Large intestine (tissue), 3 donors: ENCODE measurements around the gene TGFBR2. TPM values are rescaled to one million over a fixed set of nuclear protein-coding genes. Genes with fewer than 3 reads are reported as not detected.

Source experiments
- DNase-seq, 2 donors: peaks; one replicate each; pipeline versions ENCODE4 v3.0.0 to v3.0.0-alpha.2; 2013
- H3K27ac ChIP-seq: one replicate; pipeline ENCODE4 v1.5.1; 2013; ENCODE audit warnings: low read length
- H3K27me3 ChIP-seq: 2 replicates; pipeline ENCODE4 v1.6.1; 2013; ENCODE audit warnings: low read length; ENCODE audit not compliant: control insufficient read depth, insufficient read depth
- H3K36me3 ChIP-seq: 2 replicates; pipeline ENCODE4 v1.6.1; 2013; ENCODE audit warnings: low read length; ENCODE audit not compliant: control insufficient read depth, insufficient read depth
- H3K4me1 ChIP-seq: one replicate; pipeline ENCODE4 v1.6.1; 2013; ENCODE audit warnings: low read length; ENCODE audit not compliant: control insufficient read depth, insufficient read depth
- H3K4me3 ChIP-seq: one replicate; pipeline ENCODE4 v1.5.1; 2013; ENCODE audit warnings: low read length
- H3K9me3 ChIP-seq: one replicate; pipeline ENCODE4 v1.6.1; 2013; ENCODE audit warnings: mild to moderate bottlenecking, low read depth, low read length, moderate library complexity; ENCODE audit not compliant: control insufficient read depth
- WGBS: methylation state at CpG from one replicate; pipeline ENCODE4 v1.1.5; 2013; ENCODE audit warnings: low lambda C conversion rate; ENCODE audit not compliant: insufficient coverage; 5-methylcytosine and 5-hydroxymethylcytosine counted together
- polyA plus RNA-seq: library from polyadenylated mRNA; unstranded; fragments of 120-200 nt; gene quantifications from one replicate; pipeline ENCODE4 v1.2.1, GENCODE V29; 2013

The TGFBR2 gene
- polyA plus RNA-seq, 1 donor, result 62.9 TPM

DNA sequence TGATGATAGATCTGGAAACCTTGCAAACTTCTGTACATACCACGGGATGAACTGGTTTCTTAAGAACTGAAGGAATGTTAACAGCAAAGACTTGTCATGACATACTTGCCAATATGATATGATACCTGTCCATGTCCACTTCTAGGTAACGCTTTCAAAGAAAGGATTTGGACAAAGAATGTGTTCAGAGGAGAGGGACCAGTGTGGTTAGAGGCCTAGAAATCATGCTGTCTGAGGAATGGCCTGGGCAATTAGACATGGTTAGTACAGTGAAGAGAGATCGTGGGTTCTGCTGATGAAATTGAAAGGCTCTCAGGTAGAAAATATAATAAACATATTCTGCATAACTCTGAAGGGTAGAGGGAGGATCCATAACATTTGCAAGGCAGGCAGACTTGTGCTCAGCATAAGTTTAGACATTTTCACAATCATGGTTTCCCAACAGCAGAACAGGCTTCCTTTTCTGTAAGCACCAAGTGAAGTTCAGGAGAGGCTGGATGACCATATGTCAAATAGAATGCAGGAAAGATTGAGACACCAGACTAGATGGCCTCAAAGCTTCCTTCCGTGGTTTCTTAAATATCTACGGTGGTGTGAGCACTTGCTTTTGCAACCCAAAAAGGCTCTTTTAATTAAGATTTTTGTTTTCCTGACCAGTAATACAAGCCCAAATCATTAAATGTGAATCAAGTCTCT lies 39.9 kb downstream of the TGFBR2 start:
- Histone ChIP-seq H3K4me1 (peaks cover 6% of the 10 kb centered on the region), H3K4me3 (no peak overlapping the region), H3K36me3 (peaks cover 63% of the 10 kb centered on the region), H3K27ac (no peak overlapping the region), H3K9me3 (no peaks in the 10 kb centered on the region), H3K27me3 (no peaks in the 10 kb centered on the region)
- WGBS, result 100% methylated on average over 1 of the region's 5 CpGs
- no peak for DNase-seq

- no peak for DNase-seq
- H3K4me1 ChIP-seq, result peaks cover 6% of the 10 kb centered on the region
These were observed 40.8 kb downstream of the TGFBR2 start for GRCh38 chr3:30646961-30647752.

GRCh38 chr3:30648670-30649357 lies 42.4 kb downstream of the TGFBR2 start:
- no peaks in the 10 kb centered on the region for H3K9me3 ChIP-seq
- H3K36me3 ChIP-seq, result peaks cover 82% of the 10 kb centered on the region
- no peak for DNase-seq
- H3K27me3 ChIP-seq, result no peaks in the 10 kb centered on the region
- WGBS, result no CpG with 5 or more reads among the region's 5 CpGs
- no peak overlapping the region for H3K4me3 ChIP-seq
- H3K4me1 ChIP-seq, result peaks cover 4% of the 10 kb centered on the region
- H3K27ac ChIP-seq, result no peak overlapping the region

More at GRCh38 chr3:30646961-30647752, 40.8 kb downstream of the TGFBR2 start:
- no CpG with 5 or more reads among the region's 5 CpGs for WGBS
- Histone ChIP-seq H3K27me3 (no peaks in the 10 kb centered on the region), H3K9me3 (no peaks in the 10 kb centered on the region), H3K36me3 (peaks cover 70% of the 10 kb centered on the region), H3K4me3 (no peak overlapping the region), H3K27ac (no peak overlapping the region)

DNA sequence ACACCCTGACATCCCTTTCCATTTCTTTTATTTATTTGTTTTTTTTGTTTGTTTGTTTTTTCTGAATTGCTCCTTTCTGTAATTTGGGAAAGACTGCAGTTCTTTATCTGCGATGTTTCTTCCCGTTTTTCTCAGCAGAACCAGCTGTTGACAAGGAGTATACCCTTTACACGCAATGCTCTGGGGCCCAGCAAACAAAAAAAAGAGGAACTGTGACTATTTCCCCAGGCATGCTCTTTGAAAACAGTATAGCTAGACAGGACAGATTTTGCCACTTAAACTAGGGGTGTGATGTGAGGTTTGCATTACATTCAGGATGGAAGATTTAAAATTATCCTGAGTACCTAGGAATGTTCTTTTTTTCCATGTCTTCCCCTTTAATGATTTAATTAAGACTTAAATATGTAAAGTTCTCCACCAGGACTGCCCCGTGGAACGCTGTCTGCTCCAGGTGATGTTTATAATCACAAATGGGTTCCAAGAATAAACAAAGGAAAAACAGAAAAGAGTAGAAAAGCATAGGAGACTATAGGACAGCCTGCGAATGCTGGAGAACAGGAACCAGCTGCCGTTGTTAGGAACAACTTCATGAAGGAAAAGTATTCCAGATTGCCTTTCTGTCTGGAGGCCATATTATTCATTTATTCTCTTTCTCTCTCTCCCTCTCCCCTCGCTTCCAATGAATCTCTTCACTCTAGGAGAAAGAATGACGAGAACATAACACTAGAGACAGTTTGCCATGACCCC lies 43.3 kb downstream of the TGFBR2 start:
- Histone ChIP-seq H3K4me1 (no peaks in the 10 kb centered on the region), H3K27ac (peak overlapping the region; percentile 3), H3K4me3 (no peak overlapping the region), H3K9me3 (no peaks in the 10 kb centered on the region), H3K36me3 (peaks cover 80% of the 10 kb centered on the region), H3K27me3 (no peaks in the 10 kb centered on the region)
- WGBS, result 67% methylated on average over 4 of the region's 9 CpGs
- no peak for DNase-seq

- no peaks in the 10 kb centered on the region for H3K9me3 ChIP-seq
- no peaks in the 10 kb centered on the region for H3K27me3 ChIP-seq
- no CpG with 5 or more reads among the region's 2 CpGs for WGBS
- no peaks in the 10 kb centered on the region for H3K4me1 ChIP-seq
- H3K36me3 ChIP-seq, result peaks cover 84% of the 10 kb centered on the region
- no peak for DNase-seq
- peak overlapping the region; percentile 3 for H3K27ac ChIP-seq
- no peak overlapping the region for H3K4me3 ChIP-seq
These were observed 44.1 kb downstream of the TGFBR2 start for GRCh38 chr3:30650348-30650995.

DNA sequence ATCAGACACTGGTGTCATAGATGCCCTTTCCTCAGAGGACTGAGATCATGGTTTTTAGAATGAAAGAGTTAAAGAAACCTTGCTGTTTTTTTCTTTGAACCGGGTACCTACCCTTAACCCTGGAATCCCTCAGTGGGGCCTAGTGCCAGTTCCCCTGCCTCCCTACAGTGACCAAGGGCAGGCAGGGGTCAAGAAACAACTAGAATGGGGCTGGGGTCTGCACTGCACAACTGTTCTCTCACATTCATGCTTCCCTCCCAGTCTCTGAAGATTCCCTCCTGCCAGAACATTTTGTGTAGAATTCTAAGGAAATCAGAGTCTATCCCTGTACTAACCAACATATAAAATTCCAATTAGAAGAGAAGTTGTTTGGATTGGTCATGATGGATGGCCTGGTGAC lies 47.9 kb downstream of the TGFBR2 start:
- no peak overlapping the region for H3K4me3 ChIP-seq
- DNase-seq, result no peak
- WGBS, result no CpG with 5 or more reads among the region's 1 CpG
- H3K9me3 ChIP-seq, result no peaks in the 10 kb centered on the region
- H3K27ac ChIP-seq, result no peak overlapping the region
- H3K4me1 ChIP-seq, result peaks cover 2% of the 10 kb centered on the region
- H3K27me3 ChIP-seq, result no peaks in the 10 kb centered on the region
- H3K36me3 ChIP-seq, result peaks cover 73% of the 10 kb centered on the region

DNA sequence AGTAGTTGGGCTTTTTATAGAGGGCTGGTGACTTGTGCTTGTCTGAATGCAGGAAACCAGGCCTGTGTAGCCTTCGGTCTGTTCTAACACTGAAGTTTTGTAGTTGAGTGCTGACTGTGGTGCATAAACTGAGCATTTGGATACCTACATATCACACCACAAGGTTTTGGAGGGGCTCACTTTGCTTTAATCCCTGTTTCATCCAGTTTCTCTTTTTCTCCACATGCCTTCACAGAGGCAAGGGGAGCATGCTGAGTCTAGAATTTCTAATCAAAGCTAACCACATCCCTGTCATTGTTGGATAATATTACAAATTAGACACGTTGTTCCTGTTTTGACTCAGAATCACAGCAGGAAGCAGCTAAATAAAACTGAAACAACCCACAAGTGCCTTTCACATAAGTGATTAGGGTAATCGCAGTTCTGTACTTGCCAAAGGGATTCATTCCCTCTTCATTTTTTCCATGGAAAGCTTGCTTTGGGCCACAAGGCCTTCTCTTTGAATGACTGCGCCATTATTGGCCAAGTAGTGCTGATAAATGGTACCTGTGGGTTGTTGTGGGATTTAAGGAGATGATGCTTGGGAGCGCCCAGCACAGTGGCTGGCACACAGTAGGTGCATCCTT lies 48.9 kb downstream of the TGFBR2 start:
- peak in 1 of 2 donors; percentile 16 for DNase-seq
- Histone ChIP-seq H3K4me3 (no peak overlapping the region), H3K4me1 (peaks cover 4% of the 10 kb centered on the region), H3K9me3 (no peaks in the 10 kb centered on the region), H3K27ac (no peak overlapping the region), H3K36me3 (peaks cover 70% of the 10 kb centered on the region), H3K27me3 (no peaks in the 10 kb centered on the region)
- no CpG with 5 or more reads among the region's 5 CpGs for WGBS

DNA sequence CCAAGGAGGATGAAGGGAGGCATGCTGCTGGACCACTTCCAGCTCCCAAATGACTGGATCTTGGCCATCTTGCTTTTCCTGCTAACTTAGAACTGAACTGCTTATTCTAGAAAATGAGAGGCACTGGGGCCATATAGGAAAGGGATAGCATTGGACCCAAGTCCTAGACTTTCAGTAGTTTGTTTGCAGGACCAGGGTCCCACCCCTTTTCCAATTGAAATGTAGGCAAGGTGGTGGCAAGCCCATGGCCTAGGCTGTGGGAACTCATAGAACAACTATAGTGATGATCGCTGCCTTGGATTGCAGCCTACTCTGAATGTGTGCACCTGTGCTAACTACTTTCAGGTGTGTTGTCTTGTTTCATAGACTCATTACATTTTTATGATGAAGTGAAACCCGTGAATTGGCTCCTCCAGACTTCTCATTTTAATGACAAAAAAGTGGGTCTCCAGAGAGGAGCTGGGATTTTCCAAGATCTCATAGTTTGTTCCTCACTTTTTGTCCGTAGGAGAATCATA lies 50.3 kb downstream of the TGFBR2 start:
- no CpG with 5 or more reads among the region's 3 CpGs for WGBS
- Histone ChIP-seq H3K36me3 (peaks cover 66% of the 10 kb centered on the region), H3K4me1 (peaks cover 4% of the 10 kb centered on the region)

DNA sequence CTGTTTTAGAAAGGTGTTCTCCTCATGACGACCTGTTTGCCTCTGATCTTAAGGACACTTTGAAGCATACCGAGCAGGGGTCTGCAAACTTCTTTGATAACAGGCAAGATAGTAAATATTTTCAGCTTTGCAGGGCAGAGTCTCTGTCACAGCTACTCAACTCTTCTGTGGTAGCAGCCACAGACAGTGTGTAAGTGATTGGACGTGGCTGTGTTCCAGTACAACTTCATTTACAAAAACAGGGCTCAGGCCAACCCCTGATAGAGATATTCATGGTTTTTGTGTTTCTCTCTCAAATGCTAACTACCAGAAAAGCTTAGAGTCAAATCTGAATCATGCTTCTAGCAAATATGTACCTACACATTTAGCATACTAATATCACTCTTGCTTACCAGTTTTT lies 51.5 kb downstream of the TGFBR2 start:
- Histone ChIP-seq H3K27ac (peak overlapping the region; percentile 11), H3K27me3 (no peaks in the 10 kb centered on the region), H3K4me1 (peaks cover 4% of the 10 kb centered on the region), H3K4me3 (no peak overlapping the region), H3K36me3 (peaks cover 57% of the 10 kb centered on the region), H3K9me3 (no peaks in the 10 kb centered on the region)
- no peak for DNase-seq
- WGBS, result no CpG with 5 or more reads among the region's 3 CpGs

More for the DNA sequence above, 50.3 kb downstream of the TGFBR2 start:
- Histone ChIP-seq H3K4me3 (no peak overlapping the region), H3K27me3 (no peaks in the 10 kb centered on the region), H3K27ac (no peak overlapping the region), H3K9me3 (no peaks in the 10 kb centered on the region)
- DNase-seq, result no peak
